ENCODE measurements around the gene ERCC3. TPM values are rescaled to one million over a fixed set of nuclear protein-coding genes. Genes with fewer than 3 reads are reported as not detected.

The ERCC3 gene
- total RNA-seq, 1 experiment from 2014 or later, result 52.7 TPM

GRCh38 chr2:127220102-127220767, 73.7 kb downstream of the ERCC3 start, which contains the start of gene CYP27C1:
Gene CYP27C1, minus strand, starts transcription at chr2:127220299. Its CDS starts 29 bp downstream, at chr2:127220270.
- BruUV-seq (replicated peaks), result no TSS peak
- Histone ChIP-seq H3K9me3 (ENCODE audit: control insufficient read depth in 1 of 2, insufficient read depth in 1 of 2, low read depth in 1 of 2, low read length in 2 of 2) (no peaks in the 10 kb centered on the region), H3K9me2 (ENCODE audit: insufficient read depth) (no peaks in the 10 kb centered on the region), H3K4me2 (ENCODE audit: low read length) (no peak within 1 kb of the TSS), H4K20me1 (ENCODE audit: insufficient read depth) (no peaks in the 10 kb centered on the region), H3K36me3 (ENCODE audit: control insufficient read depth in 1 of 2, insufficient read depth in 2 of 2, low read length in 2 of 2) (no peaks in the 10 kb centered on the region), H3K4me3 (replicated peaks in 1 of 2; ENCODE audit: low read depth in 1 of 2, low read length in 2 of 2) (no peak within 1 kb of the TSS), H3K9ac (ENCODE audit: low read length) (no peak within 1 kb of the TSS), H2AFZ (ENCODE audit: low read depth, low read length, poor library complexity, severe bottlenecking) (no peak within 1 kb of the TSS), H3K27ac (ENCODE audit: low read depth, low read length) (no peak within 1 kb of the TSS), H3K79me2 (ENCODE audit: insufficient read depth, low read length) (no peaks in the 10 kb centered on the region), H3K27me3 (ENCODE audit: insufficient read depth, low read length) (no peaks in the 10 kb centered on the region), H3K4me1 (ENCODE audit: control insufficient read depth in 1 of 2, insufficient read depth in 2 of 2, low read length in 2 of 2) (peaks cover 0 to 11% of the 10 kb centered on the region in 2 experiments; a peak in 1 of 4 replicates)
- no peak for DNase-seq (ENCODE audit: low read depth, low spot score)
- ATAC-seq, result no peak
- POLR2A ChIA-PET, result no interaction called here
- no peak for TF ChIP-seq REST (IDR thresholded peaks at IDR 0.05; ENCODE audit: low read depth)
- no peak for TF ChIP-seq EGR1 (IDR thresholded peaks at IDR 0.05; ENCODE audit: low read depth)
- RAD21 ChIA-PET (ENCODE audit: low non-redundant PET in 1 of 2, low total read pairs in 2 of 2, uncharacterized antibody in 2 of 2, unreplicated experiment in 2 of 2), result no interaction called here
- intact Hi-C loops (cut with micrococcal nuclease), result no loop called here
- CTCF ChIA-PET, result no interaction called here
